Effector memory CD8-positive, alpha-beta T cell (primary cell): ENCODE measurements around the gene WFDC10A.
"Not testable (repeated sequence)": the region's sequence is repeated elsewhere in the genome, so short reads cannot be mapped to it uniquely, and the experiment has no call there.

ENCODE experiments used
- ATAC-seq: fragments of 150-1000 bp; cut with Tn5 transposase; replicated peaks from 2 replicates; pipeline ENCODE4 v1.10.0; 2021; ENCODE audit warnings: mild to moderate bottlenecking, moderate library complexity
- DNase-seq, 3 experiments: peaks; one replicate each; pipeline ENCODE4 v3.0.0; 2021
- H3K27ac Mint-ChIP-seq, 2 donors: one replicate each; pipeline ENCODE4 v1.8.0; 2022; ENCODE audit warnings: mild to moderate bottlenecking in 2 of 2, mixed read lengths in 2 of 2, moderate library complexity in 2 of 2
- H3K27me3 Mint-ChIP-seq, 2 donors: one replicate each; pipeline ENCODE4 v1.8.0; 2022; ENCODE audit warnings: mixed read lengths in 2 of 2
- H3K36me3 Mint-ChIP-seq: one replicate; pipeline ENCODE4 v1.8.0; 2022; ENCODE audit warnings: mild to moderate bottlenecking, moderate library complexity, mixed read lengths; ENCODE audit not compliant: insufficient read depth
- H3K4me1 Mint-ChIP-seq, 2 donors: one replicate each; pipeline ENCODE4 v1.8.0; 2022; ENCODE audit warnings: low read depth in 2 of 2, mixed read lengths in 2 of 2
- H3K4me3 Mint-ChIP-seq, 2 donors: one replicate each; pipeline ENCODE4 v1.8.0; 2022; ENCODE audit warnings: mild to moderate bottlenecking in 2 of 2, mixed read lengths in 2 of 2, moderate library complexity in 2 of 2
- H3K9me3 Mint-ChIP-seq, 2 donors: one replicate each; pipeline ENCODE4 v1.8.0; 2022; ENCODE audit warnings: mixed read lengths in 2 of 2

The WFDC10A gene

DNA sequence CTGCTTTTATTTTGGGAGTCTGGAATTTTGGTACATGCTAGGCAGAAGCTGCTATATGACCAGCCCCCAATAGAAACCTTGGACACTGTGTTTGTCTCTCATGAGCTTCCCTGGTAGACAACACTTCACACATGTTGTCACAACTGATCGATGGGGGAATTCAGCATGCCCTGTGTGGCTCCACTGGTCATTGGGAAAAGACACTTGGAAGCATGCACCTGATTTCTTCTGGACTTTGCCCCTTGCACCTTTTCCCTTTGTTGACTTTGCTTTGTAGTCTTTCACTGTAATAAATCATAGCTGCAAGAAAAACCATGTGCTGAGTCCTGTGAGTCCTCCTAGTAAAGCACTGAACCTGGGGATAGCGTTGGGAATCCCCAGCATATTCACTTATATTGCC, 7.9 kb upstream of the WFDC10A start:
- no peak for DNase-seq
- no peaks in the 10 kb centered on the region for H3K36me3 Mint-ChIP-seq
- ATAC-seq = no peak
- peaks cover 0 to 2% of the 10 kb centered on the region in 2 donors for H3K9me3 Mint-ChIP-seq
- no peak overlapping the region for H3K27ac Mint-ChIP-seq
- no peak overlapping the region for H3K4me3 Mint-ChIP-seq
- no peaks in the 10 kb centered on the region for H3K4me1 Mint-ChIP-seq
- peaks cover 21 to 39% of the 10 kb centered on the region in 2 donors for H3K27me3 Mint-ChIP-seq

DNA sequence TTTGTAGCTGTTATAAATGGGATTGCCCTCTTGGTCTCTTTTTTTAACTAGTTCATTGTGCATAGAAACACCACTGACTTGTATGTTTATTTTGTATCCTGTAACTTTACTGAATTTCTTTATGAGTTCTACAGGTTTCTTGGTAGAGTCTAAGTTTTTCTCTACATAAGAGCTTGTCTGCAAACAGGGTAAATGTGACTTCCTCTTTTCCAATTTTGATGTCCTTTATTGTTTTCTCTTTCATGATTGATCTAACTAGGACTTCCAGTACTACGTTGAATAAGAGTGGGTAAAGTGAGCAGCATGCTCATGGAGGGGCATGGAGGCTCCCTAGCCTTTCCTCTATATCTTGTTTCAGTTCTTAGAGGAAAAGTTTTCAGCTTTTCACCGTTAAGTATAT, 3.0 kb upstream of the WFDC10A start:
- peaks cover 0 to 4% of the 10 kb centered on the region in 2 donors for H3K4me1 Mint-ChIP-seq
- peaks cover 50 to 69% of the 10 kb centered on the region in 2 donors for H3K27me3 Mint-ChIP-seq
- H3K9me3 Mint-ChIP-seq = peaks cover 0 to 2% of the 10 kb centered on the region in 2 donors
- no peak overlapping the region for H3K27ac Mint-ChIP-seq
- ATAC-seq (no peak), DNase-seq (no peak)
- H3K4me3 Mint-ChIP-seq = no peak overlapping the region
- no peaks in the 10 kb centered on the region for H3K36me3 Mint-ChIP-seq

DNA sequence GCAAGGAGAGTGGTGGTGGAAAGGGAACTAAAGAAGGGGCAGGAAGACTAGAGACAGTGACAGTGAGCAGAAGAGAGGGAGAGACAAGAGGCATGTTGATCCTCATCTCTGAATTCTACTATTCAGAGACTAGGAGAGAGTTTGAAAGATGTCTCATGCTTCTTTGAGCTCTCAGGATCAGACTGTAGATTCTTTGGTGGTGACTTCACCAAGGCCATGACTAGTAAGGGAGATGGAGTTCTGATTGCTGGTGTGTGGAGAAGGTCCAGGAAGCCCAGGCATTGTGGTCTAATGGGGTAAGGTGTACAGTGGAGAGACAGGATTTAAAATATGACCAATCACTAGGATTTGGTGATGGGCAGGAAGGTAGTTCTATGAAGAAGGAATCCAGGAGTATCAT, 832 bp downstream of the WFDC10A start:
- no peak for DNase-seq
- no peak overlapping the region for H3K4me3 Mint-ChIP-seq

DNA sequence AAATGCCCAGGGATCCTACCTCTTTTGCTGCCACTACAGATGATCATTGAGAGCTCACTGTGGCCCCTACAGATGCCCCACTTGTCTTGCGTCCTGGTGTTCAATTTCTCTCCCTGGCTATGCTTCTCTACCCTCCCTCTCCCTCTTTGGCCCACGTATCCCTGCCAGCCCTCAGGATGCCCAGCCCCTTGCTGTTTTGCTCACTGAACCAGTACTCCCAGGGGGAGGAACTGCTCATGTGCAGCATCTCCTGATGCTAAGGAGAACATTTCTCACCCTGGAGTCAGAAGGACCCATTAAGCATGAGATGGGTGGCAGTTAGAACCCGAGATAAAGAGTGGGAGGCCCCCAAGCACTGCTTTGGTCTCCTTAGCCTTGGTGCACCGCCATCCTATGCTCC, 1.6 kb downstream of the WFDC10A start, which contains the start of gene WFDC9:
TSS of gene WFDC9 (minus strand) at position 101 of the 400 bp plus-strand sequence. CDS start 21,103 bp downstream, outside the sequence.
- Mint-ChIP-seq H3K4me1 (peaks cover 0 to 4% of the 10 kb centered on the region in 2 donors), H3K9me3 (no peaks in the 10 kb centered on the region), H3K27me3 (peaks cover 41 to 76% of the 10 kb centered on the region in 2 donors), H3K4me3 (no peak within 1 kb of the TSS), H3K36me3 (no peaks in the 10 kb centered on the region), H3K27ac (no peak within 1 kb of the TSS)
- DNase-seq (no peak), ATAC-seq (no peak)

More for the DNA sequence above, 832 bp downstream of the WFDC10A start:
- Mint-ChIP-seq H3K36me3 (no peaks in the 10 kb centered on the region), H3K27me3 (peaks cover 44 to 72% of the 10 kb centered on the region in 2 donors), H3K9me3 (no peaks in the 10 kb centered on the region), H3K4me1 (peaks cover 0 to 4% of the 10 kb centered on the region in 2 donors), H3K27ac (no peak overlapping the region)
- ATAC-seq = no peak

DNA sequence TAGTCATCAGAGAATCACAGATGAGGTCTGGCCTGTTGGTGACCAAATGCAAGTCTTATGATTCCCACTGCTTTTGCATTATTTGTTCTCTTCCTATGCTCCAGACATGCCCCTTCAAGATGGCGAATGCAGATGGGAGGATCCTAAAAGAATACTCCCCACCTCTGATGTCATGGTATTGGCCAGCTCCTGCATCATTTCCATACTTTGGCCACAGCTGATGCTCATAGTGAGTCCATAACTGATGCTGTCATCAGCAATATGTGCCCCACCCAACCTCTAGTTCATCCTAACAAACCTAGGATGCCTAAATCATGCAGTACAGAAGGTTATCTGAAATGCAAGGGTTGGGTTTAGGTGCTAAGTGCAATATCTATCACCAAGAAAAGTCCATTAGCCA, 7.0 kb downstream of the WFDC10A start:
- Mint-ChIP-seq H3K27me3 (peaks cover 20 to 52% of the 10 kb centered on the region in 2 donors), H3K36me3 (no peaks in the 10 kb centered on the region), H3K4me1 (no peaks in the 10 kb centered on the region), H3K27ac (no peak overlapping the region), H3K9me3 (no peaks in the 10 kb centered on the region), H3K4me3 (no peak overlapping the region)
- no peak for DNase-seq
- no peak for ATAC-seq

DNA sequence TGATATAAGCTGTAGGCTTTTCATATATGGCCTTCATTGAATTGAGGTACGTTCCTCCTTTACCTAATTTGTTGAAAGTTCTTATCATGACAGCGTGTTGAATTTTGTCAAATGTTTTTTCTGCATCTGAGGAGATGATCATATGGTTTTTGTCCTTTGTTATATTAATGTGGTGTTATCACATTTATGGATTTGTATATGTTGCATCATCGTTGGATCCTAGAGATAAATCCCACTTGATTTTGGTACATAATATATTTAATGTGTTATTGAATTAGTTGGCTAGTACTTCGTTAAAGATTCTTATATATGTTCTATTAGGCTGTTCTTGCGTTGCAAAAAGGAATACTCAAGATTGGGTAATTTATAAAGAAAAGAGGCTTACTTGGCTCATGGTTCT, 10.1 kb downstream of the WFDC10A start:
- Mint-ChIP-seq H3K27me3 (peaks cover 11 to 24% of the 10 kb centered on the region in 2 donors), H3K36me3 (no peaks in the 10 kb centered on the region), H3K4me3 (no peak overlapping the region), H3K27ac (no peak overlapping the region), H3K4me1 (no peaks in the 10 kb centered on the region), H3K9me3 (no peaks in the 10 kb centered on the region)
- ATAC-seq = no peak
- DNase-seq = no peak

DNA sequence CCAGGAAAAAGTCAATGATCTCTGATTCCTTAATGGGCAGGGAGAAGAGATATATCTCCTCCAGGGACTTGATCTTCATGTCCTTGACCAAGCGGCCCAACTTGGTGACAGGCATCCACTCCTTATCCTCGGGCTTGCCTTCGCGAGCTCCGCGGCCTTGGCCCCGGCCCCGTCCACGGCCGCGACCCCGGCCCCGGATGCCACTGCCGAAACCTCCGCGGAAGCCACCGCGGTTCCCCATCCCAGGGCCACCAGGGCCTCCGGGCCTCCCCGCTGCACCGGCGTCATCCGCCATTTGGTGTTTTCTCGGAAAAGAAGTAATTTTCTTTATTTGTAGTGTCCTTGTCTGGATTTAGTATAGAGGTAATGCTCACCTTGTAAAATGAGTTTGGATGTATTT, 11.5 kb downstream of the WFDC10A start:
- not testable (repeated sequence) for DNase-seq, H3K9me3 Mint-ChIP-seq, ATAC-seq, H3K4me1 Mint-ChIP-seq, H3K27ac Mint-ChIP-seq, H3K36me3 Mint-ChIP-seq, H3K4me3 Mint-ChIP-seq
- H3K27me3 Mint-ChIP-seq = peaks cover 11 to 21% of the 10 kb centered on the region in 2 donors

DNA sequence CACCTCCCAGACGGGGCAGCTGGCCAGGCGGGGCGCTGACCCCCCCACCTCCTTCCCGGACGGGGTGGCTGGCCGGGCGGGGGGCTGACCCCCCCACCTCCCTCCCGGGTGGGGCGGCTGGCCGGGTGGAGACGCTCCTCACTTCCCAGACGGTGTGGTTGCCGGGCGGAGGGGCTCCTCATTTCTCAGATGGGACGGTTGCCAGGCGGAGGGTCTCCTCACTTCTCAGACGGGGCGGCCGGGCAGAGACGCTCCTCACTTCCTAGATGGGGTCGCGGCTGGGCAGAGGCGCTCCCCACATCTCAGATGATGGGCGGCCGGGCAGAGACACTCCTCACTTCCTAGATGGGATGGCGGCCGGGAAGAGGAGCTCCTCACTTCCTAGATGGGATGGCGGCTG, 16.3 kb downstream of the WFDC10A start:
- H3K4me3 Mint-ChIP-seq, ATAC-seq, H3K27ac Mint-ChIP-seq, H3K9me3 Mint-ChIP-seq, DNase-seq, H3K36me3 Mint-ChIP-seq, H3K4me1 Mint-ChIP-seq, H3K27me3 Mint-ChIP-seq: not testable (repeated sequence)

DNA sequence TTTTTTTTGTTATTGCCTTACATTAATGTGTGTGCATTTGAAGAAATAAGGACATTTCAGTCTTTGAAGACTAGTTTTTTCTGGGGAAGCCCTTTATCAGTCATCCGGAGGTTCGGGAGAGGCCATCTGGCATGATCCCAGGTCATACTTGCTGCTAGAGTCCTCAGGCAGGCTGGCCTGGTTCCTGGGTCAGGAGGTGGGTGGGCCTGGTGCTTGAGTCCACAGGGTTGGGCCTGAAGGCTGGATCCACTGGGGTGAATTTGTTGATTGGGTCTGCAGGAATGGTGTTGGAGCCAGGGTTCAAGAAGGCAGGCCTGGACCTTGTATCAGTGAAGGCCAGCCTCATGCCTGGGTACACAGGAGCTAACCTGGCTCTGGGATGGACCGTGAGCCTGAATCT, 17.3 kb downstream of the WFDC10A start:
- H3K27me3 Mint-ChIP-seq = peaks cover 9 to 15% of the 10 kb centered on the region in 2 donors
- no peaks in the 10 kb centered on the region for H3K9me3 Mint-ChIP-seq
- no peak overlapping the region for H3K27ac Mint-ChIP-seq
- H3K4me1 Mint-ChIP-seq = no peaks in the 10 kb centered on the region
- no peak for DNase-seq
- no peak for ATAC-seq
- H3K4me3 Mint-ChIP-seq = no peak overlapping the region
- no peaks in the 10 kb centered on the region for H3K36me3 Mint-ChIP-seq

DNA sequence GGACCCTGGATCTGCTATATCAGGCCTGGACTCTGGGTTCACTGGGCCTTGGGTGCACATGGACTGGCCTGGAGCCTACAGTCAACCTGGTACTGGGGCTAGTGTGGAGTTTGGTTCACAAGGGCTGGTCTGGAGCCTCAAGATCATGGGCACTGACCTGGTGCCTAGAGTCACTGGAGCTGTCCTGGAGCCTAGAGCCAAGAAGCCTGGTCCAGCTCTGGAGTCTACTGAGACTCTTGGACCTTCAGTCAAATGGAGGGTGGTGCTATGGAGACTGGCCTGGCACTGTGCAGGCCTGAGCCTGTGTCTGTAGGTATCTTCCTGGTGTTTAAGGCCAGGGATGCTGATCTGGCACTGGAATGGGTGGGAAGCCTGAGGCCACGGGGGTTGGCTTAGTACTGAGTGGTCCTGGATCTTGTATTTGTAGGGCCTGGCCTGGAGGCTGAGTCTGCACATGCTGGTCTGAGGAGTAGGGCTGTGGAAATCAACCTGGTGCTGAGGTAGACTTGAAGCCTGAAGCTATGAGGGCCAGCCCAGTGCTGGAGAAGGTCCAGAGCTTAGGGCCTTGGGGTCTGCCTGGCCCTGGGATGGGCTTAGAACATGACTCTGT, 18.0 kb downstream of the WFDC10A start:
- ATAC-seq (no peak), DNase-seq (no peak)
- H3K27ac Mint-ChIP-seq = no peak overlapping the region
- H3K9me3 Mint-ChIP-seq = no peaks in the 10 kb centered on the region
- no peaks in the 10 kb centered on the region for H3K4me1 Mint-ChIP-seq
- H3K36me3 Mint-ChIP-seq = no peaks in the 10 kb centered on the region
- peaks cover 13 to 22% of the 10 kb centered on the region in 2 donors for H3K27me3 Mint-ChIP-seq
- no peak overlapping the region for H3K4me3 Mint-ChIP-seq

DNA sequence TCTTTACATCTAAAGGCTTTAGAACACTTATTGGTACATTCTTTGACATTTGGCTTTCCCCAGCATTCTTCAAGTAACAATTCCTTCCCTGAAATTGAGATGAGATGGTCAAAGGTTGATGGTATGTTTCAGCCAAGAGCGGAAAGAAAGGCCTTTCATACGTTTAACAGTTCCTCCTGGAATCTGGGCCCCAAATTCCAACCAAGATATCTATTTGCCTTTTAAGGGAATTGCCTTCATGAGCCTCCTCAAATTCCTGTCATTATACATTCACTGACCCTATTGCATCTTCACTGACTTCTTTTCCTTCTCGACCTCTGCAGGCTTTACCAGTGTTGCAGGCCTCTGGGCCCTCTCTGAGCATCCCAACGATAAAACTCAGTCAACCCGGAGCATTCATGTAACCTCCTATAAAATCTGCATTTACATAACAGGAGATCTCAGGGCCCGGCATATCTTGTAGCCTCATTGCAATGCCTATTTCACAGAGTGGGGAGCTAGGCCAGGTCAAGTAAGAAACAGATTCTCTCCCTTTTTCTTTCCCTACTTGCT, 19.8 kb downstream of the WFDC10A start:
- DNase-seq (no peak), ATAC-seq (no peak)
- Mint-ChIP-seq H3K27ac (no peak overlapping the region), H3K4me3 (no peak overlapping the region), H3K9me3 (no peaks in the 10 kb centered on the region), H3K27me3 (peaks cover 20 to 40% of the 10 kb centered on the region in 2 donors), H3K36me3 (no peaks in the 10 kb centered on the region), H3K4me1 (no peaks in the 10 kb centered on the region)

DNA sequence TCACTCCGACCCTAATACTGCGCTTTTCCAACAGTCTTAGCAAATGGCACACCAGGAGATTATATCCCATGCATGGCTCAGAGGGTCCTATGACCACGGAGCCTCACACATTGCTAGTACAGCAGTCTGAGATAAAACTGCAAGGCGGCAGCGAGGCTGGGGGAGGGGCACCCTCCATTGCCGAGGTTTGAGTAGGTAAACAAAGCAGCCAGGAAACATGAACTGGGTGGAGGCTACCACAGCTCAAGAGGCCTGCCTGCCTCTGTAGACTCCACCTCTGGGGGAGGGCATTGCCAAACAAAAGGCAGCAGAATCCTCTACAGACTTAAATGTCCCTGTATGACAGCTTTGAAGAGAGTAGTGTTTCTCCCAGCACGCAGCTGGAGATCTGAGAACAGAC, 22.2 kb downstream of the WFDC10A start:
- H3K4me1 Mint-ChIP-seq, DNase-seq, H3K27ac Mint-ChIP-seq, H3K36me3 Mint-ChIP-seq, H3K4me3 Mint-ChIP-seq, ATAC-seq, H3K9me3 Mint-ChIP-seq: not testable (repeated sequence)
- peaks cover 23 to 40% of the 10 kb centered on the region in 2 donors for H3K27me3 Mint-ChIP-seq

DNA sequence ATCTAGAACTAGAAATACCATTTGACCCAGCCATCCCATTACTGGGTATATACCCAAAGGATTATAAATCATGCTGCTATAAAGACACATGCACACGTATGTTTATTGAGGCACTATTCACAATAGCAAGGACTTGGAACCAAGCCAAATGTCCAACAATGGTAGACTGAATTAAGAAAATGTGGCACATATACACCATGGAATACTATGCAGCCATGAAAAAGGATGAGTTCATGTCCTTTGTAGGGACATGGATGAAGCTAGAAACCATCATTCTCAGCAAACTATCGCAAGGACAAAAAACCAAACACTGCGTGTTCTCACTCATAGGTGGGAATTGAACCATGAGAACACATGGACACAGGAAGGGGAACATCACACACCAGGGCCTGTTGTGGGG, 27.5 kb downstream of the WFDC10A start:
- peaks cover 14 to 23% of the 10 kb centered on the region in 2 donors for H3K27me3 Mint-ChIP-seq
- H3K9me3 Mint-ChIP-seq, H3K4me1 Mint-ChIP-seq, H3K27ac Mint-ChIP-seq, ATAC-seq, H3K4me3 Mint-ChIP-seq, H3K36me3 Mint-ChIP-seq, DNase-seq: not testable (repeated sequence)

DNA sequence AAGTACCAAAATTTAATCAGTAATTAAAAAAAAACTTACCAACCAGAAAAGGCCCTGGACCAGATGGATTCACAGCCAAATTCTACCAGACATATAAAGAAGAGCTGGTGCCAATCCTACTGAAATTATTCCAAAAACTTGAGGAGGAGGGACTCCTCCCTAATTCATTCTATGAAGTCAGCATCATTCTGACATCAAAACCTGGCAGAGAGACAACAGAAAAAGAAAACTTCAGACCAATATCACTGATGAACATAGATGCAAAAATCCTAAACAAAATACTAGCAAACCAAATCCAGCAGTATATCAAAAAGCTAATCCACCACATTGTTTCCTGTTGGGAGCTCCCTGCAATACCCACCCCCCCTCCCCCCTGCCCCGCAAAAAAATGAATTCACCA, 40.6 kb downstream of the WFDC10A start, which contains the start of gene WFDC11:
TSS of gene WFDC11 (minus strand) at position 101 of the 400 bp plus-strand sequence. CDS start 19,639 bp downstream, outside the sequence.
- ATAC-seq = no peak
- H3K27me3 Mint-ChIP-seq = peaks cover 27 to 74% of the 10 kb centered on the region in 2 donors
- H3K4me3 Mint-ChIP-seq = no peak within 1 kb of the TSS
- no peaks in the 10 kb centered on the region for H3K36me3 Mint-ChIP-seq
- no peak within 1 kb of the TSS for H3K27ac Mint-ChIP-seq
- no peak for DNase-seq
- H3K4me1 Mint-ChIP-seq = no peaks in the 10 kb centered on the region
- H3K9me3 Mint-ChIP-seq = no peaks in the 10 kb centered on the region
